Hepatocyte (in vitro differentiated cells): ENCODE data around the gene FGD4.

Source experiments
- EZH2 ChIP-seq: fragments of 200-600 bp; sonication (generic); IDR thresholded peaks from 2 replicates; pipeline ENCODE4 v1.6.1; 2016; ENCODE audit warnings: antibody characterized with exemption, mild to moderate bottlenecking, borderline replicate concordance
- TF ChIP-seq, protein P1 (sequence below): fragments of 200-600 bp; sonication (generic); IDR thresholded peaks from 2 replicates; pipeline ENCODE4 v1.5.1; 2016; ENCODE audit warnings: antibody characterized with exemption, mild to moderate bottlenecking; ENCODE audit not compliant: poor library complexity

DNA sequence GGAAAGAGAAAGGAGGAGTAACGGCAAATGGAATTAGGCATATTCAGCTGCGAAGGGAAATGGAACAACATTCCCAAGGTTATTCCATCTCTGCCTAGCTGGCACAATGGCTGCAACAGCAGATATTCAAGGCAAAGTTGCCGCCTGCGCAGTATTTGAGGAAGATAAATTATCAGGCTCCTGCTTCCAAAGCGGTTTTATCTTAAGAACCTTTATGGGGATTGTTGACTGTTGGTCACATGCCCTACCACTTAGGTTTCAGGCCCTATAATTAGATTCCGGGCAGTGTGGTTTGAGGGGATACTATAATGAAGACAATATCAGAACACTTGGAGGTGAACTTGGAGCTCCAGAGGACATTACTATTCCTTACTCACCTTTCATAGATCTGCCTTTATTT lies 99.7 kb downstream of the FGD4 start:
- TF ChIP-seq, protein P1, sequence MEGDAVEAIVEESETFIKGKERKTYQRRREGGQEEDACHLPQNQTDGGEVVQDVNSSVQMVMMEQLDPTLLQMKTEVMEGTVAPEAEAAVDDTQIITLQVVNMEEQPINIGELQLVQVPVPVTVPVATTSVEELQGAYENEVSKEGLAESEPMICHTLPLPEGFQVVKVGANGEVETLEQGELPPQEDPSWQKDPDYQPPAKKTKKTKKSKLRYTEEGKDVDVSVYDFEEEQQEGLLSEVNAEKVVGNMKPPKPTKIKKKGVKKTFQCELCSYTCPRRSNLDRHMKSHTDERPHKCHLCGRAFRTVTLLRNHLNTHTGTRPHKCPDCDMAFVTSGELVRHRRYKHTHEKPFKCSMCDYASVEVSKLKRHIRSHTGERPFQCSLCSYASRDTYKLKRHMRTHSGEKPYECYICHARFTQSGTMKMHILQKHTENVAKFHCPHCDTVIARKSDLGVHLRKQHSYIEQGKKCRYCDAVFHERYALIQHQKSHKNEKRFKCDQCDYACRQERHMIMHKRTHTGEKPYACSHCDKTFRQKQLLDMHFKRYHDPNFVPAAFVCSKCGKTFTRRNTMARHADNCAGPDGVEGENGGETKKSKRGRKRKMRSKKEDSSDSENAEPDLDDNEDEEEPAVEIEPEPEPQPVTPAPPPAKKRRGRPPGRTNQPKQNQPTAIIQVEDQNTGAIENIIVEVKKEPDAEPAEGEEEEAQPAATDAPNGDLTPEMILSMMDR: no peak
- TF ChIP-seq EZH2: no peak
